Mesothelial cell of epicardium (in vitro differentiated cells): ENCODE results near the gene HELZ2. TPM values are rescaled to one million over a fixed set of nuclear protein-coding genes. Genes with fewer than 3 reads are reported as not detected.

Experiments
- DNase-seq, 2 experiments: peaks; one replicate each; pipeline ENCODE4 v3.0.0; 2021; ENCODE audit warnings: low spot score in 2 of 2; ENCODE audit not compliant: unreplicated experiment in 2 of 2
- H3K27ac Mint-ChIP-seq: 2 replicates; pipeline ENCODE4 v1.8.0; 2021; ENCODE audit warnings: mixed read lengths
- H3K27me3 Mint-ChIP-seq: 2 replicates; pipeline ENCODE4 v1.8.0; 2021; ENCODE audit warnings: low read depth, mixed read lengths
- H3K36me3 Mint-ChIP-seq: 2 replicates; pipeline ENCODE4 v1.8.0; 2021; ENCODE audit warnings: mixed read lengths
- H3K4me1 Mint-ChIP-seq: 2 replicates; pipeline ENCODE4 v1.8.0; 2021; ENCODE audit warnings: mixed read lengths
- H3K4me3 Mint-ChIP-seq: 2 replicates; pipeline ENCODE4 v1.8.0; 2021; ENCODE audit warnings: mild to moderate bottlenecking, moderate library complexity, mixed read lengths
- H3K9me3 Mint-ChIP-seq: 2 replicates; pipeline ENCODE4 v1.8.0; 2021; ENCODE audit warnings: mixed read lengths
- CTCF ChIP-seq: fragments of 200-600 bp; sonication (generic); IDR thresholded peaks from one replicate; pipeline ENCODE4 v1.5.0; 2021; ENCODE audit warnings: antibody characterized with exemption; ENCODE audit not compliant: unreplicated experiment
- total RNA-seq: library from RNA; stranded (reverse); gene quantifications from 3 replicates; pipeline ENCODE4 v1.2.1, GENCODE V29; 2021

Gene HELZ2
- total RNA-seq, 1 donor from 2014 or later: 44.4 TPM

GRCh38 chr20:63568170-63568981 lies 5.7 kb downstream of the HELZ2 start:
- Mint-ChIP-seq H3K4me3 (no peak overlapping the region), H3K36me3 (no peaks in the 10 kb centered on the region), H3K9me3 (no peaks in the 10 kb centered on the region), H3K27ac (no peak overlapping the region), H3K27me3 (no peaks in the 10 kb centered on the region), H3K4me1 (no peaks in the 10 kb centered on the region)
- TF ChIP-seq CTCF: no peak
- DNase-seq: no peak

GRCh38 chr20:63567386-63568169 lies 6.5 kb downstream of the HELZ2 start:
- H3K27me3 Mint-ChIP-seq: no peaks in the 10 kb centered on the region
- TF ChIP-seq CTCF: no peak
- DNase-seq: no peak
- no peaks in the 10 kb centered on the region for H3K36me3 Mint-ChIP-seq
- no peaks in the 10 kb centered on the region for H3K4me1 Mint-ChIP-seq
- no peaks in the 10 kb centered on the region for H3K9me3 Mint-ChIP-seq
- no peak overlapping the region for H3K4me3 Mint-ChIP-seq
- no peak overlapping the region for H3K27ac Mint-ChIP-seq

GRCh38 chr20:63567136-63567385 lies 7.0 kb downstream of the HELZ2 start:
- Mint-ChIP-seq H3K4me1 (no peaks in the 10 kb centered on the region), H3K27me3 (no peaks in the 10 kb centered on the region), H3K9me3 (no peaks in the 10 kb centered on the region), H3K36me3 (no peaks in the 10 kb centered on the region), H3K27ac (no peak overlapping the region), H3K4me3 (no peak overlapping the region)
- no peak for TF ChIP-seq CTCF
- no peak for DNase-seq

GRCh38 chr20:63566395-63567135 lies 7.5 kb downstream of the HELZ2 start:
- H3K36me3 Mint-ChIP-seq: no peaks in the 10 kb centered on the region
- H3K27ac Mint-ChIP-seq: no peak overlapping the region
- no peaks in the 10 kb centered on the region for H3K9me3 Mint-ChIP-seq
- TF ChIP-seq CTCF: no peak
- H3K4me1 Mint-ChIP-seq: no peaks in the 10 kb centered on the region
- H3K27me3 Mint-ChIP-seq: no peaks in the 10 kb centered on the region
- H3K4me3 Mint-ChIP-seq: no peak overlapping the region
- no peak for DNase-seq

- no peaks in the 10 kb centered on the region for H3K27me3 Mint-ChIP-seq
- no peaks in the 10 kb centered on the region for H3K4me1 Mint-ChIP-seq
- no peak for TF ChIP-seq CTCF
- no peak overlapping the region for H3K4me3 Mint-ChIP-seq
- no peaks in the 10 kb centered on the region for H3K36me3 Mint-ChIP-seq
- no peaks in the 10 kb centered on the region for H3K9me3 Mint-ChIP-seq
- DNase-seq: no peak
- H3K27ac Mint-ChIP-seq: no peak overlapping the region
These were observed 8.2 kb downstream of the HELZ2 start for GRCh38 chr20:63565699-63566335.
